Rectal smooth muscle tissue (tissue), 1 donor: ENCODE results near the gene CORO7.
"Not testable (repeated sequence)": the region's sequence is repeated elsewhere in the genome, so short reads cannot be mapped to it uniquely, and the experiment has no call there.

Experiments
- H3K27ac ChIP-seq: one replicate; pipeline ENCODE4 v1.7.0; 2013; ENCODE audit warnings: low read depth, low read length, inconsistent platforms
- H3K27me3 ChIP-seq: one replicate; pipeline ENCODE4 v1.7.0; 2013; ENCODE audit warnings: low read length; ENCODE audit not compliant: control insufficient read depth, insufficient read depth
- H3K36me3 ChIP-seq: one replicate; pipeline ENCODE4 v1.7.0; 2013; ENCODE audit warnings: low read length; ENCODE audit not compliant: control insufficient read depth, insufficient read depth
- H3K4me1 ChIP-seq: one replicate; pipeline ENCODE4 v1.7.0; 2013; ENCODE audit warnings: low read length; ENCODE audit not compliant: control insufficient read depth, insufficient read depth
- H3K4me3 ChIP-seq: one replicate; pipeline ENCODE4 v1.7.0; 2013; ENCODE audit warnings: low read length
- H3K9ac ChIP-seq: one replicate; pipeline ENCODE4 v1.7.0; 2013; ENCODE audit warnings: low read length

Gene CORO7

DNA sequence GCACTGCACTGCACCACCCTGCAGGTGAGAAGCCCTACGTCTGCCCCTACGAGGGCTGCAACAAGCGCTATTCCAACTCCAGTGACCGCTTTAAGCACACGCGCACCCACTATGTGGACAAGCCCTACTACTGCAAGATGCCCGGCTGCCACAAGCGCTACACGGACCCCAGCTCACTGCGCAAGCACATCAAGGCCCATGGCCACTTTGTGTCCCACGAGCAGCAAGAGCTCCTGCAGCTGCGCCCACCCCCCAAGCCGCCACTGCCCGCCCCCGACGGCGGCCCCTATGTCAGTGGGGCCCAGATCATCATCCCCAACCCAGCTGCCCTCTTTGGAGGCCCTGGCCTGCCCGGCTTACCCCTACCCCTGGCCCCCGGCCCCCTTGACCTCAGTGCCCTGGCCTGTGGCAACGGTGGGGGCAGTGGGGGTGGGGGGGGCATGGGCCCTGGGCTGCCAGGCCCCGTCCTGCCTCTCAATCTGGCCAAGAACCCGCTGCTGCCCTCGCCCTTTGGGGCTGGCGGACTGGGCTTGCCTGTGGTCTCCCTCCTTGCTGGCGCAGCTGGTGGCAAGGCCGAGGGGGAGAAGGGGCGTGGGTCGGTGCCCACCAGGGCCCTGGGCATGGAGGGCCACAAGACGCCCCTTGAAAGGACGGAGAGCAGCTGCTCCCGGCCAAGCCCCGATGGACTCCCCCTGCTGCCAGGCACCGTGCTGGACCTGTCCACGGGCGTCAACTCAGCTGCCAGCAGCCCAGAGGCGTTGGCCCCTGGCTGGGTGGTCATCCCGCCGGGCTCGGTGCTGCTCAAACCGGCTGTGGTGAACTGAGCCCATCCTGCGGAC is 79.5 kb downstream of the CORO7 start:
- no peak overlapping the region for H3K4me3 ChIP-seq
- no peak overlapping the region for H3K27ac ChIP-seq
- H3K4me1 ChIP-seq, result no peaks in the 10 kb centered on the region
- H3K9ac ChIP-seq, result no peak overlapping the region
- H3K27me3 ChIP-seq, result no peaks in the 10 kb centered on the region
- H3K36me3 ChIP-seq, result peaks cover 9% of the 10 kb centered on the region

- Histone ChIP-seq H3K36me3 (peaks cover 9% of the 10 kb centered on the region), H3K9ac (no peak overlapping the region), H3K4me3 (no peak overlapping the region), H3K27ac (no peak overlapping the region), H3K27me3 (no peaks in the 10 kb centered on the region), H3K4me1 (peaks cover 3% of the 10 kb centered on the region)
Observed at GRCh38 chr16:4334724-4335495, 81.5 kb downstream of the CORO7 start.

DNA sequence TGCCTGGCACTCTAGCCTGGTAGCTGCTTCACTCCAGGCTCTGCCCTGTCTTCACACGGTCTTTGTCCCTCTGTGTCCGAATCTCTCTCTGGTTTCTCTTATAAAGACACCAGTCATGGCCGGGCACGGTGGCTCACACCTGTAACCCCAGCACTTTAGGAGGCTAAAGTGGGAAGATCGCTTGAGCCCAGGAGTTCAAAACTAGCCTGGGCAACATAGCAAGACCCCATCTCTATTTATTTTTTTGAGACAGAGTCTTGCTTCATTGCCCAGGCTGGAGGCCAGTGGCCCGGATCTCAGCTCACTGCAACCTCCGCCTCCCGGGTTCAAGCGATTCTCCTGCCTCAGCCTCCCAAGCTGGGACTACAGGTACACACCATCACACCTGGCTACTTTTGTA is 82.7 kb downstream of the CORO7 start:
- not testable (repeated sequence) for H3K4me3 ChIP-seq, H3K9ac ChIP-seq, H3K27me3 ChIP-seq, H3K27ac ChIP-seq, H3K36me3 ChIP-seq
- H3K4me1 ChIP-seq, result peaks cover 13% of the 10 kb centered on the region

- Histone ChIP-seq H3K4me1 (peaks cover 17% of the 10 kb centered on the region), H3K9ac (no peak overlapping the region), H3K27me3 (no peaks in the 10 kb centered on the region), H3K4me3 (no peak overlapping the region), H3K27ac (no peak overlapping the region), H3K36me3 (peaks cover 9% of the 10 kb centered on the region)
Observed at GRCh38 chr16:4333308-4333638, 83.1 kb downstream of the CORO7 start.

DNA sequence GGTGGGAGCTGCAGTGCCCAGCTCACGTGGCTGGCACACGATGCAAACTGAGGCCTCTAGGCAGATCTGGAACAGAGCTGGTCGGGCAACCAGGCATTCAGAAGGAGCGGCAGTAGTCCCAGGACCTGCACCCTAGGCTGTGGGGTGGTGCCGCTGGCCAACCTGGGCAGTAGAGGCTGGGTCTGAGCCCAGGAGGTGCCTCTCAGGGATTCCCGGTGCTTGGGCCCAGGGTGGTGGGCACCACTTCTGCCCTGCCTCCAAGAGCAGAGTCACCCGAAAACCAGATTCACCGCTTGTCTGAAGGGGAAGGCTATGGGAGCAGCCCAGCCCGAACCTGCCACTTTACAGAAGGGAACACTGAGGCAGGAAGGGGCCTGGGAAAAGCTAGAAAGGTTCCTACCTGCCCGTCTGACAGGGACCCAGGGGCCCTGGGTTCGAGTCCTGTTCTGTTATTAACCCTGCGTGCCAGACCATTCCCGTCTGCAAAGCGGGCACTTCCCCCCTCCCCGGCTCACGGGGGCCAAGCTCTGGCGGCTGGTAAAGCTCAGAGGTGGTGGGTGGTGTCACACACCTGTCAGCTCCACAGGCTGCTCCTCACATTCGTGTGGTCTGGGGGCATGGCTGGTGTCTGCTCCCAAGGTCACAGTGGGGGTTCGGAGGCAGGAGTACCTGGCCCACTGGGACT is 83.6 kb downstream of the CORO7 start:
- Histone ChIP-seq H3K27ac (no peak overlapping the region), H3K4me1 (peaks cover 21% of the 10 kb centered on the region), H3K4me3 (no peak overlapping the region), H3K9ac (no peak overlapping the region), H3K36me3 (peaks cover 9% of the 10 kb centered on the region), H3K27me3 (no peaks in the 10 kb centered on the region)

DNA sequence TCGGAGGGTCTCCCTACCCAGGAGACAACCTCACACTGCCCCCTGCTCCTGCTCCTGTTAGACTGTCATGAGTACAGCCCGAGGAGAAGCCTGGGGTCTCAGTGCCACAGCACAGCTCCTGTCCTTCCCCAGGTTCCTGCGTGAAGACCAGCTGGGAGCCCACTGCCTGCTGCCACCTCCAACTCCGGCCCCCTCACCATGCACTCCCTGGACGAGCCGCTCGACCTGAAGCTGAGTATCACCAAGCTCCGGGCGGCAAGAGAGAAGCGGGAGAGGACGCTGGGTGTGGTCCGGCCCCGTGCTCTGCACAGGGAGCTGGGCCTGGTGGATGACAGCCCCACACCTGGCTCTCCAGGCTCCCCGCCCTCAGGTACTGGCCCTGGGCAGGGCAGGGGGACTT is 84.3 kb downstream of the CORO7 start:
- Histone ChIP-seq H3K27me3 (no peaks in the 10 kb centered on the region), H3K36me3 (peaks cover 9% of the 10 kb centered on the region), H3K4me3 (no peak overlapping the region), H3K4me1 (peaks cover 24% of the 10 kb centered on the region), H3K9ac (no peak overlapping the region), H3K27ac (no peak overlapping the region)

DNA sequence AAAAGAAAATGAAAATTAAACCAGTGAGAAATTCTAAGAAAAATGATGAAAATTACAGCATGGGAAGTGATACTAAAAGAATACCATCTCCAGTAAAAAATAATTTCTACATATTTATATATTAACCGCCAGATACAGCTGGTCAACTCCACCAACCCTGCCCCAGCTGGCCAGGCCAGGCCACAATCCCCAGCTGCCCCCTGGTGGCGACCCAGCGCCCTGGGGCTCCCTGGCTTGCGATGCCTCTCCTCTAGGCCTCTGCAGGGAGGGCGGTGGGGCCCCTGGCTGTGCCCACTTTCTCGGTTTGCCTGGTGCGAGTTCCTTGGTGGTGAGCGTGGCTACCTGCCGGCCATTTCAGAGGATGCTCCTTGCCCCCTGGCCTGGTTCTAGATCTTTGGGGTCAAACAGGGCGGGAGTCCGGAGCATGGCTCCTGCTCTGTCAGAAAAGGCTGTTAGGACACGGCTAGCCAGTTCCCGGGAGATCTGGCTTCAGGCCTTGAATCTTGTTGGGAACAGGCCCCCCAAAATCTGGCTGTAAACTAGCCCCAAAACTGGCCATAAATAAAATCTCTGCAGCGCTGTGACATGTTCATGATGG is 86.0 kb downstream of the CORO7 start:
- Histone ChIP-seq H3K27ac (no peak overlapping the region), H3K4me1 (peaks cover 25% of the 10 kb centered on the region), H3K27me3 (no peaks in the 10 kb centered on the region), H3K36me3 (peaks cover 4% of the 10 kb centered on the region), H3K9ac (no peak overlapping the region), H3K4me3 (no peak overlapping the region)

GRCh38 chr16:4328782-4329775 is 87.3 kb downstream of the CORO7 start:
- H3K27me3 ChIP-seq, result no peaks in the 10 kb centered on the region
- H3K36me3 ChIP-seq, result peaks cover 3% of the 10 kb centered on the region
- H3K9ac ChIP-seq, result no peak overlapping the region
- peak overlapping the region; percentile 64 for H3K4me3 ChIP-seq
- peak overlapping the region; percentile 75 for H3K27ac ChIP-seq
- H3K4me1 ChIP-seq, result peaks cover 30% of the 10 kb centered on the region

DNA sequence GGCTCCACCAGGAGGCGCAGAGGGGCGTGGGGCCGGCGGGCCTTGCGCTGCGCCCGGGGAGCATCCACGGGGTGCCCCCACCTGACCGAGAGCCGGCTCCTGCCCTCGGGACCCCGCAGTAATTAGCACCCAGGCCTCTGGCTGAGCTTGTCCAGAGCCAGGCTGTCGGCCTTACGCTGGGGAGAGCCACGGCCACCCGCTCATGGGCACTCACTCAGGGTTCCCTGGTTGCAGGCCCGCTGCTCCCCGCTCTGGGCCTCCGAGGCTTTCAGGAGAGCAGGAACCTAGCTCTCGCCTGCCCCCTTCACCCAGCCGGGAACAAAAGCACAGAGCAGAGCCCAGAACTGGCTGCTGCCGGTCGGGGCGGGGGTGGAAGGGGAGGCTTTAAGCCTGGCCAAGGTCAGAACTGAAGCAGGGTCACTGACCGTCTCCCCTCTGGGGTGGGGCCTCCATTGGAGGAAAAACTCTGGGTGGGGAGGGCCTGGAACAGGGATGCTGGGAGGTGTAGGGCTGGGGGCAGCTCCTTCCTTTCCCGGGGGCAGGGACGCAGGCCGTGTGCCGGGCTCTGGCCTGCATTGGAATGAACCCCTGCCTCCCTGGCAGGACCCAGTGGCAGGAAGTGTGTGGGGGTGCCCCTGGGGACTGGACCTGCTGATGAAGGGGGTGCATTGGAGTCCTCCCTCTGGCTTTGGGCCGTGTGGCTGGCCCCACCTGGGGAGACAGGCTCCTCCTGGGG is 88.2 kb downstream of the CORO7 start:
- Histone ChIP-seq H3K9ac (no peak overlapping the region), H3K4me3 (peak overlapping the region; percentile 64), H3K27me3 (no peaks in the 10 kb centered on the region), H3K36me3 (peaks cover 1% of the 10 kb centered on the region), H3K4me1 (peaks cover 38% of the 10 kb centered on the region), H3K27ac (peak overlapping the region; percentile 75)

- Histone ChIP-seq H3K27me3 (no peaks in the 10 kb centered on the region), H3K4me1 (peaks cover 38% of the 10 kb centered on the region), H3K9ac (no peak overlapping the region), H3K4me3 (peak overlapping the region; percentile 64), H3K27ac (peak overlapping the region; percentile 75), H3K36me3 (no peaks in the 10 kb centered on the region)
Observed at GRCh38 chr16:4327386-4328045, 88.9 kb downstream of the CORO7 start.
